C1 segment of cervical spinal cord (tissue), 14 donors: ENCODE data around the gene SH3RF1.

Experiments
- DNase-seq, 14 donors: peaks; one replicate each; lab custom pipeline; 2025; lab: John Stamatoyannopoulos, UW

SH3RF1 gene

GRCh38 chr4:169139021-169139420 is 131.7 kb downstream of the SH3RF1 start:
- DNase-seq: no peak

- no peak for DNase-seq
These were observed 133.2 kb downstream of the SH3RF1 start for GRCh38 chr4:169137558-169137920.

GRCh38 chr4:169136796-169137557 is 133.8 kb downstream of the SH3RF1 start:
- no peak for DNase-seq

GRCh38 chr4:169136330-169136729 is 134.4 kb downstream of the SH3RF1 start:
- DNase-seq: no peak

- DNase-seq: no peak
These were observed 135.0 kb downstream of the SH3RF1 start for GRCh38 chr4:169135776-169136175.

GRCh38 chr4:169133932-169134331 is 136.8 kb downstream of the SH3RF1 start:
- DNase-seq: no peak

- DNase-seq: no peak
These were observed 138.0 kb downstream of the SH3RF1 start for GRCh38 chr4:169132561-169133305.

GRCh38 chr4:169131556-169132208 is 139.1 kb downstream of the SH3RF1 start:
- no peak for DNase-seq

GRCh38 chr4:169128902-169129301 is 141.9 kb downstream of the SH3RF1 start:
- no peak for DNase-seq

GRCh38 chr4:169127314-169127713 is 143.4 kb downstream of the SH3RF1 start:
- no peak for DNase-seq

GRCh38 chr4:169124661-169125060 is 146.1 kb downstream of the SH3RF1 start:
- no peak for DNase-seq

GRCh38 chr4:169122422-169122821 is 148.3 kb downstream of the SH3RF1 start:
- DNase-seq: no peak

GRCh38 chr4:169121861-169122382 is 148.8 kb downstream of the SH3RF1 start:
- no peak for DNase-seq

GRCh38 chr4:169120624-169121023 is 150.1 kb downstream of the SH3RF1 start:
- no peak for DNase-seq

- DNase-seq: no peak
These were observed 151.2 kb downstream of the SH3RF1 start for GRCh38 chr4:169119536-169119935.

GRCh38 chr4:169117591-169118081 is 153.1 kb downstream of the SH3RF1 start:
- DNase-seq: peak in 1 of 14 donors; percentile 7

GRCh38 chr4:169116270-169116901 is 154.4 kb downstream of the SH3RF1 start:
- DNase-seq: peak in 8 of 14 donors; percentile 5 to 65 (median 44)

GRCh38 chr4:169115897-169116254 is 154.9 kb downstream of the SH3RF1 start:
- DNase-seq: no peak

- DNase-seq: no peak
These were observed 155.4 kb downstream of the SH3RF1 start for GRCh38 chr4:169115144-169115896.

GRCh38 chr4:169114341-169114974 is 156.3 kb downstream of the SH3RF1 start:
- no peak for DNase-seq
